IMR-90 (cell line): ENCODE data around the gene METTL15. TPM values are rescaled to one million over a fixed set of nuclear protein-coding genes. Genes with fewer than 3 reads are reported as not detected.

Experiments used
- ATAC-seq: fragments of 200-7000 bp; cut with Tn5 transposase; 2 replicates; pipeline ENCODE4 v1.9.1; 2020; ENCODE audit warnings: low read depth, mild to moderate bottlenecking, moderate library complexity
- BruUV-seq: library from RNA; stranded (reverse); fragments of 400-500 nt; replicated peaks from 2 replicates; lab custom pipeline; 2021; lab: Mats Ljungman, UMichigan
- CTCF ChIA-PET: fragments of 300-600 bp; formaldehyde crosslinking; extraction: SDS; loops from one replicate; lab custom pipeline; 2021; ENCODE audit warnings: antibody characterized with exemption; lab: Yijun Ruan, JAX
- POLR2A ChIA-PET: fragments of 300-600 bp; sonication (Branson Sonifier 250); formaldehyde crosslinking; loops from one replicate; lab custom pipeline; 2022; ENCODE audit warnings: antibody characterized with exemption; ENCODE audit not compliant: unreplicated experiment; lab: Charles Lee
- DNase-seq: peaks from one replicate; pipeline ENCODE4 v3.0.0; 2013
- H2AFZ ChIP-seq: replicated peaks from 2 replicates; pipeline ENCODE3; 2013; ENCODE audit warnings: low read length, mild to moderate bottlenecking; ENCODE audit not compliant: poor library complexity
- H2AK5ac ChIP-seq: 2 replicates; pipeline ENCODE4 v1.6.1; 2013; ENCODE audit warnings: low read depth, low read length, inconsistent platforms
- H2AK9ac ChIP-seq: replicated peaks from 2 replicates; pipeline ENCODE3; 2013; ENCODE audit warnings: mild to moderate bottlenecking, low read depth, low read length, moderate library complexity; ENCODE audit not compliant: poor library complexity
- H2BK120ac ChIP-seq: 2 replicates; pipeline ENCODE4 v1.6.1; 2013; ENCODE audit warnings: low read depth, low read length, inconsistent platforms
- H2BK15ac ChIP-seq: 3 replicates; pipeline ENCODE4 v1.6.1; 2013; ENCODE audit warnings: low read depth, low read length, inconsistent platforms
- H2BK20ac ChIP-seq: 2 replicates; pipeline ENCODE4 v1.6.1; 2013; ENCODE audit warnings: low read depth, mild to moderate bottlenecking, inconsistent platforms, low read length, moderate library complexity
- H2BK5ac ChIP-seq: 2 replicates; pipeline ENCODE4 v1.6.1; 2013; ENCODE audit warnings: mild to moderate bottlenecking, low read depth, low read length, inconsistent platforms; ENCODE audit not compliant: poor library complexity, severe bottlenecking
- H3K14ac ChIP-seq: replicated peaks from 2 replicates; pipeline ENCODE4 v1.6.1; 2013; ENCODE audit warnings: low read depth, low read length, inconsistent platforms
- H3K18ac ChIP-seq: 2 replicates; pipeline ENCODE4 v1.6.1; 2013; ENCODE audit warnings: low read depth, low read length, control low read depth
- H3K23ac ChIP-seq: 2 replicates; pipeline ENCODE4 v1.6.1; 2013; ENCODE audit warnings: low read depth, low read length, inconsistent platforms
- H3K27ac ChIP-seq: 2 replicates; pipeline ENCODE4 v1.5.1; 2013; ENCODE audit warnings: mild to moderate bottlenecking, control low read depth, low read length; ENCODE audit not compliant: insufficient read depth
- H3K27me3 ChIP-seq: 2 replicates; pipeline ENCODE4 v1.6.1; 2013; ENCODE audit warnings: low read length; ENCODE audit not compliant: control insufficient read depth, insufficient read depth
- H3K36me3 ChIP-seq: 2 replicates; pipeline ENCODE4 v1.6.1; 2013; ENCODE audit warnings: low read length, mixed read lengths; ENCODE audit not compliant: control insufficient read depth, insufficient read depth
- H3K4ac ChIP-seq: 2 replicates; pipeline ENCODE4 v1.6.1; 2013; ENCODE audit warnings: low read depth, low read length, inconsistent platforms
- H3K4me1 ChIP-seq: 2 replicates; pipeline ENCODE4 v1.6.1; 2013; ENCODE audit warnings: low read length, mixed read lengths; ENCODE audit not compliant: control insufficient read depth, insufficient read depth
- H3K4me2 ChIP-seq: 2 replicates; pipeline ENCODE4 v1.6.1; 2013; ENCODE audit warnings: low read depth, mild to moderate bottlenecking, control low read depth, low read length, moderate library complexity
- H3K4me3 ChIP-seq: 2 replicates; pipeline ENCODE4 v1.5.1; 2013; ENCODE audit warnings: low read depth, mild to moderate bottlenecking, control low read depth, low read length, moderate library complexity; ENCODE audit not compliant: insufficient read depth
- H3K56ac ChIP-seq: 2 replicates; pipeline ENCODE4 v1.6.1; 2013; ENCODE audit warnings: low read length, inconsistent platforms; ENCODE audit not compliant: insufficient read depth; ENCODE audit errors: extremely low read depth
- H3K79me1 ChIP-seq, 2 experiments: 2 replicates each; pipeline ENCODE4 v1.6.1; 2013; ENCODE audit warnings: low read length in 2 of 2, inconsistent platforms in 1 of 2, low read depth in 1 of 2
- H3K9ac ChIP-seq: 2 replicates; pipeline ENCODE4 v1.6.1; 2013; ENCODE audit warnings: low read depth, low read length, control low read depth
- H3K9me1 ChIP-seq: 2 replicates; pipeline ENCODE4 v1.6.1; 2013; ENCODE audit warnings: low read length, inconsistent platforms; ENCODE audit not compliant: insufficient read depth
- H3K9me3 ChIP-seq: 2 replicates; pipeline ENCODE4 v1.6.1; 2013; ENCODE audit warnings: low read length; ENCODE audit not compliant: control insufficient read depth, insufficient read depth
- H4K20me1 ChIP-seq: 2 replicates; pipeline ENCODE4 v1.6.1; 2013; ENCODE audit warnings: low read length, inconsistent platforms; ENCODE audit not compliant: insufficient read depth
- H4K5ac ChIP-seq: 2 replicates; pipeline ENCODE4 v1.6.1; 2013; ENCODE audit warnings: mild to moderate bottlenecking, low read depth, low read length, control low read depth
- H4K8ac ChIP-seq, 2 experiments: 2 replicates each; pipeline ENCODE4 v1.6.1; 2013; ENCODE audit warnings: low read depth in 2 of 2, low read length in 2 of 2, control low read depth in 1 of 2, inconsistent platforms in 1 of 2
- H4K91ac ChIP-seq: 2 replicates; pipeline ENCODE4 v1.6.1; 2013; ENCODE audit warnings: low read depth, low read length, inconsistent platforms; ENCODE audit not compliant: insufficient read depth
- CEBPB ChIP-seq: IDR thresholded peaks from 2 replicates; pipeline ENCODE4 v1.6.1; 2012; ENCODE audit warnings: low read depth, low read length, improper control_type of control experiment
- CHD1 ChIP-seq: IDR thresholded peaks from 2 replicates; pipeline ENCODE4 v1.6.1; 2012; ENCODE audit warnings: low read depth, low read length, improper control_type of control experiment
- FOS ChIP-seq: fragments of 150-350 bp; IDR thresholded peaks from 2 replicates; pipeline ENCODE4 v1.6.1; 2016; ENCODE audit warnings: low read depth, low read length
- MAFK ChIP-seq: IDR thresholded peaks from 2 replicates; pipeline ENCODE4 v1.6.1; 2012; ENCODE audit warnings: low read depth, low read length, improper control_type of control experiment
- MAZ ChIP-seq: IDR thresholded peaks from 2 replicates; pipeline ENCODE4 v1.6.1; 2012; ENCODE audit warnings: low read depth, mild to moderate bottlenecking, low read length, improper control_type of control experiment, moderate library complexity, borderline replicate concordance
- MXI1 ChIP-seq: IDR thresholded peaks from 2 replicates; pipeline ENCODE4 v1.6.1; 2012; ENCODE audit warnings: low read depth, mild to moderate bottlenecking, low read length, moderate library complexity, borderline replicate concordance
- NFE2L2 ChIP-seq: fragments of 150-350 bp; IDR thresholded peaks from 2 replicates; pipeline ENCODE4 v1.6.1; 2016; ENCODE audit warnings: low read depth, mild to moderate bottlenecking, low read length
- POLR2A ChIP-seq: IDR thresholded peaks from 2 replicates; pipeline ENCODE4 v1.6.1; 2012; ENCODE audit warnings: mild to moderate bottlenecking, low read depth, low read length
- RAD21 ChIP-seq: IDR thresholded peaks from 2 replicates; pipeline ENCODE4 v1.6.1; 2012; ENCODE audit warnings: low read length, improper control_type of control experiment
- RCOR1 ChIP-seq: IDR thresholded peaks from 2 replicates; pipeline ENCODE4 v1.6.1; 2012; ENCODE audit warnings: mild to moderate bottlenecking, low read length, improper control_type of control experiment; ENCODE audit not compliant: insufficient replicate concordance
- RFX5 ChIP-seq: IDR thresholded peaks from 2 replicates; pipeline ENCODE4 v1.8.0; 2012; ENCODE audit warnings: low read depth, mild to moderate bottlenecking, low read length, moderate library complexity
- SMC3 ChIP-seq: fragments of 150-350 bp; IDR thresholded peaks from 2 replicates; pipeline ENCODE4 v1.6.1; 2016; ENCODE audit warnings: low read depth, mild to moderate bottlenecking, antibody characterized with exemption, low read length, moderate library complexity
- WGBS, 2 experiments: methylation state at CpG; one replicate each; pipeline versions ENCODE4 v1.1.5 to v1.1.7; 2013; ENCODE audit warnings: missing lambda C conversion rate in 2 of 2; ENCODE audit not compliant: insufficient read length in 1 of 2; ENCODE audit errors: extremely low coverage in 2 of 2; 5-methylcytosine and 5-hydroxymethylcytosine counted together
- dilution Hi-C: fragments of 300-500 bp; cut with HindIII; formaldehyde crosslinking; loops from one replicate; pipeline ENCODE4 v1.14.3; 2018; ENCODE audit warnings: low sequenced_read_pairs; ENCODE audit not compliant: unreplicated experiment
- in situ Hi-C: fragments of 300-500 bp; cut with MboI; formaldehyde crosslinking; loops from 3 replicates; pipeline ENCODE4 v1.14.3; 2019; ENCODE audit warnings: low sequenced_read_pairs, inconsistent platforms, mixed read lengths
- intact Hi-C: fragments of 100-400 bp; cut with micrococcal nuclease; formaldehyde crosslinking; loops from 2 replicates; pipeline ENCODE4 v1.10.0; 2022
- polyA plus RNA-seq, 3 experiments: library from polyadenylated mRNA; depleted of rRNA; stranded (reverse); fragments of >200 nt; gene quantifications; 2 replicates each; pipeline ENCODE4 v1.2.3, GENCODE V29; 2012; ENCODE audit warnings: low replicate concordance in 1 of 3
- total RNA-seq: library from RNA; depleted of rRNA; stranded (reverse); fragments of >200 nt; gene quantifications from 2 replicates; pipeline ENCODE4 v1.2.3, GENCODE V29; 2012
- TF ChIP-seq, protein P1 (sequence below): conservative IDR thresholded peaks from 2 replicates; pipeline ENCODE4 v1.5.1; 2012; ENCODE audit warnings: mild to moderate bottlenecking, low read depth, low read length, improper control_type of control experiment
- TF ChIP-seq, protein P2 (sequence below): fragments of 150-350 bp; IDR thresholded peaks from 2 replicates; pipeline ENCODE4 v1.6.1; 2016; ENCODE audit warnings: low read depth, mild to moderate bottlenecking, low read length, moderate library complexity, borderline replicate concordance
- TF ChIP-seq, protein P3 (sequence below): fragments of 150-350 bp; IDR thresholded peaks from 2 replicates; pipeline ENCODE4 v1.6.1; 2017; ENCODE audit warnings: mild to moderate bottlenecking, antibody characterized with exemption, low read length, low read depth

Gene METTL15
- total and polyA plus RNA-seq, 2 of the 4 experiments (the other 2 are of a cell fraction), result 6.5 to 30.5 TPM

DNA sequence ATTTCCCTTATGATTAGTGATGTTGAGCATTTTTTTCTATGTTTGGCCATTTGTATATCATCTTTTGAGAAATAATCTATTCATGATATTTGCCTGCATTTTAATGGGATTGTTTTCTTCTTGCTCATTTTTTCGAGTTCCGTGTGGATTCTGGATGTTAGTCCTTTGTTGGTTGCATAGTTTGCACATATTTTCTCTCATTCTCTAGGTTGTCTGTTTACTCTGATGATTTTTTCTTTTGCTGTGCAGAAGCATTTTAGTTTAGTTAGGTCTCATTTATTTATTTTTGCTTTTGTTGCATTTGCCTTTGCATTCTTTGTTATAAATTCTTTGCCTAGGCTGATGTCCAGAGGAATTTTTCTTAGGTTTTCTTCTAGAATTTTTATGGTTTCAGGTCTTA is 87.3 kb downstream of the METTL15 start:
- Histone ChIP-seq H2BK120ac (no peak overlapping the region), H3K18ac (no peak overlapping the region; the same call in 1 of the 2 replicates), H3K9ac (no peak overlapping the region), H4K8ac (no peak overlapping the region), H3K36me3 (no peaks in the 10 kb centered on the region), H2AK9ac (no peak overlapping the region), H3K4me2 (peak overlapping the region; percentile 50; the same call in 1 of the 2 replicates), H3K79me1 (peaks cover 10% of the 10 kb centered on the region in 2 experiments; a peak in 3 of 4 replicates), H3K14ac (no peak overlapping the region), H3K27me3 (no peaks in the 10 kb centered on the region), H2BK15ac (no peak overlapping the region), H3K4ac (no peak overlapping the region), H4K20me1 (no peaks in the 10 kb centered on the region), H2BK20ac (no peak overlapping the region), H3K23ac (no peak overlapping the region), H2BK5ac (peak overlapping the region; percentile 85), H3K4me1 (no peaks in the 10 kb centered on the region), H2AFZ (no peak overlapping the region), H4K91ac (no peak overlapping the region), H3K56ac (no peak overlapping the region), H2AK5ac (no peak overlapping the region), H4K5ac (no peak overlapping the region), H3K9me3 (peaks cover 4% of the 10 kb centered on the region; the same call in 1 of the 2 replicates), H3K27ac (no peak overlapping the region), H3K4me3 (no peak overlapping the region), H3K9me1 (no peaks in the 10 kb centered on the region)
- ATAC-seq, result peak; percentile 64; the same call in 1 of the 2 replicates
- ChIA-PET CTCF (no interaction called here), POLR2A (no interaction called here)
- in situ Hi-C loops (no loop called here), intact Hi-C loops (no loop called here), dilution Hi-C loops (no loop called here)
- TF ChIP-seq RAD21 (no peak), CHD1 (no peak), RCOR1 (no peak), MXI1 (no peak), MAFK (no peak), POLR2A (no peak), FOS (no peak), CEBPB (no peak), MAZ (no peak), SMC3 (no peak), NFE2L2 (no peak), RFX5 (no peak)
- TF ChIP-seq, protein P1, sequence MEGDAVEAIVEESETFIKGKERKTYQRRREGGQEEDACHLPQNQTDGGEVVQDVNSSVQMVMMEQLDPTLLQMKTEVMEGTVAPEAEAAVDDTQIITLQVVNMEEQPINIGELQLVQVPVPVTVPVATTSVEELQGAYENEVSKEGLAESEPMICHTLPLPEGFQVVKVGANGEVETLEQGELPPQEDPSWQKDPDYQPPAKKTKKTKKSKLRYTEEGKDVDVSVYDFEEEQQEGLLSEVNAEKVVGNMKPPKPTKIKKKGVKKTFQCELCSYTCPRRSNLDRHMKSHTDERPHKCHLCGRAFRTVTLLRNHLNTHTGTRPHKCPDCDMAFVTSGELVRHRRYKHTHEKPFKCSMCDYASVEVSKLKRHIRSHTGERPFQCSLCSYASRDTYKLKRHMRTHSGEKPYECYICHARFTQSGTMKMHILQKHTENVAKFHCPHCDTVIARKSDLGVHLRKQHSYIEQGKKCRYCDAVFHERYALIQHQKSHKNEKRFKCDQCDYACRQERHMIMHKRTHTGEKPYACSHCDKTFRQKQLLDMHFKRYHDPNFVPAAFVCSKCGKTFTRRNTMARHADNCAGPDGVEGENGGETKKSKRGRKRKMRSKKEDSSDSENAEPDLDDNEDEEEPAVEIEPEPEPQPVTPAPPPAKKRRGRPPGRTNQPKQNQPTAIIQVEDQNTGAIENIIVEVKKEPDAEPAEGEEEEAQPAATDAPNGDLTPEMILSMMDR, result no peak
- TF ChIP-seq, protein P2, sequence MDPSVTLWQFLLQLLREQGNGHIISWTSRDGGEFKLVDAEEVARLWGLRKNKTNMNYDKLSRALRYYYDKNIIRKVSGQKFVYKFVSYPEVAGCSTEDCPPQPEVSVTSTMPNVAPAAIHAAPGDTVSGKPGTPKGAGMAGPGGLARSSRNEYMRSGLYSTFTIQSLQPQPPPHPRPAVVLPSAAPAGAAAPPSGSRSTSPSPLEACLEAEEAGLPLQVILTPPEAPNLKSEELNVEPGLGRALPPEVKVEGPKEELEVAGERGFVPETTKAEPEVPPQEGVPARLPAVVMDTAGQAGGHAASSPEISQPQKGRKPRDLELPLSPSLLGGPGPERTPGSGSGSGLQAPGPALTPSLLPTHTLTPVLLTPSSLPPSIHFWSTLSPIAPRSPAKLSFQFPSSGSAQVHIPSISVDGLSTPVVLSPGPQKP, result no peak
- TF ChIP-seq, protein P3, sequence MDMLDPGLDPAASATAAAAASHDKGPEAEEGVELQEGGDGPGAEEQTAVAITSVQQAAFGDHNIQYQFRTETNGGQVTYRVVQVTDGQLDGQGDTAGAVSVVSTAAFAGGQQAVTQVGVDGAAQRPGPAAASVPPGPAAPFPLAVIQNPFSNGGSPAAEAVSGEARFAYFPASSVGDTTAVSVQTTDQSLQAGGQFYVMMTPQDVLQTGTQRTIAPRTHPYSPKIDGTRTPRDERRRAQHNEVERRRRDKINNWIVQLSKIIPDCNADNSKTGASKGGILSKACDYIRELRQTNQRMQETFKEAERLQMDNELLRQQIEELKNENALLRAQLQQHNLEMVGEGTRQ, result no peak
- DNase-seq, result peak; percentile 10
- no CpG with 5 or more reads among the region's 2 CpGs for WGBS, 2 experiments
- BruUV-seq, result no TSS peak
